ENCODE data around the gene IRF7. TPM values are rescaled to one million over a fixed set of nuclear protein-coding genes. Genes with fewer than 3 reads are reported as not detected.
"Not testable (repeated sequence)": the region's sequence is repeated elsewhere in the genome, so short reads cannot be mapped to it uniquely, and the experiment has no call there.

The IRF7 gene
- total RNA-seq, 1 donor from 2014 or later: 74.1 TPM

GRCh38 chr11:655036-655726 is 39.4 kb upstream of the IRF7 start:
- Mint-ChIP-seq H3K4me3 (no peak overlapping the region), H3K27ac (no peak overlapping the region), H3K27me3 (no peaks in the 10 kb centered on the region), H3K9me3 (no peaks in the 10 kb centered on the region), H3K4me1 (peaks cover 4% of the 10 kb centered on the region), H3K36me3 (ENCODE audit: low read depth) (peaks cover 40% of the 10 kb centered on the region)
- DNase-seq (no peak), ATAC-seq (ENCODE audit: low read depth) (no peak)
- intact Hi-C loops (cut with micrococcal nuclease): no loop called here
- TF ChIP-seq CTCF (IDR thresholded peaks at IDR 0.05): no peak
- CTCF ChIA-PET: interaction anchor here (0.9 kb wide), 1 partner anchor 73 kb away, joined by 3 read pairs; no protein-coding TSS in a partner anchor
- POLR2A ChIA-PET: no interaction called here

GRCh38 chr11:654444-654843 is 38.7 kb upstream of the IRF7 start:
- DNase-seq; H3K27me3 Mint-ChIP-seq; H3K4me1 Mint-ChIP-seq; intact Hi-C loops (cut with micrococcal nuclease); H3K27ac Mint-ChIP-seq; CTCF ChIA-PET; POLR2A ChIA-PET; ATAC-seq (ENCODE audit: low read depth); H3K9me3 Mint-ChIP-seq; H3K4me3 Mint-ChIP-seq: not testable (repeated sequence)
- H3K36me3 Mint-ChIP-seq (ENCODE audit: low read depth): peaks cover 37% of the 10 kb centered on the region

GRCh38 chr11:653837-654236 is 38.1 kb upstream of the IRF7 start:
- Mint-ChIP-seq H3K36me3 (ENCODE audit: low read depth) (peaks cover 36% of the 10 kb centered on the region), H3K4me3 (no peak overlapping the region), H3K4me1 (no peaks in the 10 kb centered on the region), H3K9me3 (no peaks in the 10 kb centered on the region), H3K27ac (no peak overlapping the region), H3K27me3 (no peaks in the 10 kb centered on the region)
- intact Hi-C loops (cut with micrococcal nuclease): no loop called here
- TF ChIP-seq CTCF (IDR thresholded peaks at IDR 0.05): no peak
- DNase-seq: no peak
- ChIA-PET POLR2A (no interaction called here), CTCF (no interaction called here)
- no peak for ATAC-seq (ENCODE audit: low read depth)

GRCh38 chr11:653136-653535 is 37.4 kb upstream of the IRF7 start:
- H3K36me3 Mint-ChIP-seq (ENCODE audit: low read depth): peaks cover 36% of the 10 kb centered on the region
- ATAC-seq (ENCODE audit: low read depth); POLR2A ChIA-PET; H3K9me3 Mint-ChIP-seq; H3K4me1 Mint-ChIP-seq; H3K27ac Mint-ChIP-seq; H3K4me3 Mint-ChIP-seq; H3K27me3 Mint-ChIP-seq; CTCF ChIA-PET; DNase-seq; intact Hi-C loops (cut with micrococcal nuclease): not testable (repeated sequence)

- Mint-ChIP-seq H3K27me3 (no peaks in the 10 kb centered on the region), H3K4me3 (no peak overlapping the region), H3K4me1 (peaks cover 5% of the 10 kb centered on the region), H3K27ac (no peak overlapping the region), H3K9me3 (no peaks in the 10 kb centered on the region), H3K36me3 (ENCODE audit: low read depth) (peaks cover 29% of the 10 kb centered on the region)
- ATAC-seq (ENCODE audit: low read depth) (no peak), DNase-seq (no peak)
- no peak for TF ChIP-seq CTCF (IDR thresholded peaks at IDR 0.05)
- intact Hi-C loops (cut with micrococcal nuclease): no loop called here
- ChIA-PET POLR2A (no interaction called here), CTCF (interaction anchor here (1.1 kb wide), 1 partner anchor 77 kb away, joined by 3 read pairs; no protein-coding TSS in a partner anchor)
Observed at GRCh38 chr11:650482-650881, 34.7 kb upstream of the IRF7 start.

GRCh38 chr11:647672-648158 is 32.0 kb upstream of the IRF7 start:
- H3K9me3 Mint-ChIP-seq; CTCF ChIA-PET; ATAC-seq (ENCODE audit: low read depth); H3K27ac Mint-ChIP-seq; intact Hi-C loops (cut with micrococcal nuclease); H3K4me1 Mint-ChIP-seq; DNase-seq; H3K27me3 Mint-ChIP-seq; H3K4me3 Mint-ChIP-seq: not testable (repeated sequence)
- POLR2A ChIA-PET: interaction anchor here (0.7 kb wide), 1 partner anchor 72 kb away, joined by 3 read pairs; the partner anchor contains the start of gene PHRF1
- H3K36me3 Mint-ChIP-seq (ENCODE audit: low read depth): peaks cover 29% of the 10 kb centered on the region

Measured in activated B cell treated with CpG ODN at 0.5 μM for 24 hours (primary cell).